H9 (cell line): ENCODE results near the gene GREB1L. TPM values are rescaled to one million over a fixed set of nuclear protein-coding genes. Genes with fewer than 3 reads are reported as not detected.

Experiments used
- DNase-seq: peaks from one replicate; pipeline ENCODE4 v3.0.0-alpha.2; 2017
- H2AFZ ChIP-seq: one replicate; pipeline ENCODE4 v1.6.1; 2013; ENCODE audit warnings: mild to moderate bottlenecking, low read length, control low read depth, moderate library complexity
- H2AK5ac ChIP-seq: 2 replicates; pipeline ENCODE4 v1.6.1; 2013; ENCODE audit warnings: low read length, control low read depth, mixed read lengths; ENCODE audit not compliant: insufficient read length
- H2BK120ac ChIP-seq: one replicate; pipeline ENCODE4 v1.6.1; 2013; ENCODE audit warnings: low read depth, mild to moderate bottlenecking, low read length, control low read depth, inconsistent platforms; ENCODE audit not compliant: poor library complexity, severe bottlenecking
- H2BK12ac ChIP-seq: 2 replicates; pipeline ENCODE4 v1.6.1; 2013; ENCODE audit warnings: low read length, control low read depth, mixed read lengths, low read depth; ENCODE audit not compliant: insufficient read length
- H2BK15ac ChIP-seq: 2 replicates; pipeline ENCODE4 v1.6.1; 2013; ENCODE audit warnings: low read depth, low read length, control low read depth
- H2BK20ac ChIP-seq: one replicate; pipeline ENCODE4 v1.6.1; 2013; ENCODE audit warnings: low read depth, mild to moderate bottlenecking, low read length, control low read depth, inconsistent platforms; ENCODE audit not compliant: poor library complexity, severe bottlenecking
- H2BK5ac ChIP-seq: 2 replicates; pipeline ENCODE4 v1.6.1; 2013; ENCODE audit warnings: low read length, control low read depth, mixed read lengths; ENCODE audit not compliant: insufficient read length
- H3K14ac ChIP-seq: 2 replicates; pipeline ENCODE4 v1.6.1; 2013; ENCODE audit warnings: low read length, control low read depth; ENCODE audit not compliant: insufficient read depth
- H3K18ac ChIP-seq: 2 replicates; pipeline ENCODE4 v1.6.1; 2013; ENCODE audit warnings: low read depth, mild to moderate bottlenecking, mixed read lengths, low read length, control low read depth; ENCODE audit not compliant: insufficient read length
- H3K23ac ChIP-seq: 2 replicates; pipeline ENCODE4 v1.6.1; 2013; ENCODE audit warnings: low read length, control low read depth, mixed read lengths, low read depth; ENCODE audit not compliant: insufficient read length
- H3K23me2 ChIP-seq: 2 replicates; pipeline ENCODE4 v1.6.1; 2013; ENCODE audit warnings: low read depth, mild to moderate bottlenecking, mixed read lengths, low read length, control low read depth; ENCODE audit not compliant: insufficient read length, poor library complexity, severe bottlenecking
- H3K27ac ChIP-seq: 2 replicates; pipeline ENCODE4 v1.5.1; 2013; ENCODE audit warnings: low read length, control low read depth, mixed read lengths, low read depth; ENCODE audit not compliant: insufficient read length
- H3K27me3 ChIP-seq: 2 replicates; pipeline ENCODE4 v1.6.1; 2013; ENCODE audit warnings: low read length, control low read depth, inconsistent platforms; ENCODE audit not compliant: insufficient read depth
- H3K4ac ChIP-seq: 2 replicates; pipeline ENCODE4 v1.6.1; 2013; ENCODE audit warnings: low read depth, mild to moderate bottlenecking, control low read depth, inconsistent platforms, low read length, moderate library complexity
- H3K4me1 ChIP-seq: 2 replicates; pipeline ENCODE4 v1.6.1; 2013; ENCODE audit warnings: low read length, control low read depth, inconsistent platforms; ENCODE audit not compliant: insufficient read depth
- H3K4me2 ChIP-seq: 2 replicates; pipeline ENCODE4 v1.6.1; 2013; ENCODE audit warnings: low read length, control low read depth, mixed read lengths; ENCODE audit not compliant: insufficient read length, insufficient read depth
- H3K56ac ChIP-seq: 2 replicates; pipeline ENCODE4 v1.6.1; 2013; ENCODE audit warnings: low read depth, mild to moderate bottlenecking, mixed read lengths, low read length, control low read depth; ENCODE audit not compliant: insufficient read length
- H3K79me1 ChIP-seq: 2 replicates; pipeline ENCODE4 v1.6.1; 2013; ENCODE audit warnings: low read depth, mild to moderate bottlenecking, moderate library complexity, low read length, control low read depth, inconsistent platforms; ENCODE audit not compliant: insufficient read depth, poor library complexity, severe bottlenecking
- H3K79me2 ChIP-seq: 2 replicates; pipeline ENCODE4 v1.6.1; 2013; ENCODE audit warnings: low read length, control low read depth, inconsistent platforms; ENCODE audit not compliant: insufficient read depth
- H3K9ac ChIP-seq: 2 replicates; pipeline ENCODE4 v1.6.1; 2013; ENCODE audit warnings: low read length, control low read depth, mixed read lengths; ENCODE audit not compliant: insufficient read length; ENCODE audit errors: extremely low read depth
- H3K9me3 ChIP-seq: one replicate; pipeline ENCODE4 v1.6.1; 2013; ENCODE audit warnings: low read depth, low read length, inconsistent platforms; ENCODE audit not compliant: control insufficient read depth
- H3T11ph ChIP-seq: one replicate; pipeline ENCODE4 v1.6.1; 2013; ENCODE audit warnings: mild to moderate bottlenecking, low read length, control low read depth, inconsistent platforms
- H4K20me1 ChIP-seq: one replicate; pipeline ENCODE4 v1.6.1; 2013; ENCODE audit not compliant: control insufficient read depth, insufficient read length, insufficient read depth
- H4K5ac ChIP-seq: 2 replicates; pipeline ENCODE4 v1.6.1; 2013; ENCODE audit warnings: low read depth, mild to moderate bottlenecking, mixed read lengths, low read length, control low read depth; ENCODE audit not compliant: insufficient read length
- H4K8ac ChIP-seq: replicated peaks from 2 replicates; pipeline ENCODE4 v1.6.1; 2013; ENCODE audit warnings: low read length, control low read depth, mixed read lengths, low read depth; ENCODE audit not compliant: insufficient read length
- H4K91ac ChIP-seq: 2 replicates; pipeline ENCODE4 v1.6.1; 2013; ENCODE audit warnings: low read depth, mild to moderate bottlenecking, moderate library complexity, mixed read lengths, low read length, control low read depth; ENCODE audit not compliant: insufficient read length
- H3K27ac Mint-ChIP-seq, 3 experiments: 2 replicates in 2 of 3; 3 replicates in 1 of 3; pipeline ENCODE4 v1.8.0; 2020 to 2021; ENCODE audit warnings: mixed read lengths in 3 of 3, mild to moderate bottlenecking in 1 of 3, moderate library complexity in 1 of 3
- H3K27me3 Mint-ChIP-seq: 2 replicates; pipeline ENCODE4 v1.8.0; 2021; ENCODE audit warnings: low read depth, mild to moderate bottlenecking, moderate library complexity, mixed read lengths
- H3K36me3 Mint-ChIP-seq, 3 experiments: 2 replicates in 2 of 3; 3 replicates in 1 of 3; pipeline ENCODE4 v1.8.0; 2020 to 2021; ENCODE audit warnings: low read depth in 3 of 3, mixed read lengths in 3 of 3; ENCODE audit not compliant: insufficient read depth in 1 of 3
- H3K4me1 Mint-ChIP-seq, 2 experiments: 2 replicates each; pipeline ENCODE4 v1.8.0; 2020; ENCODE audit warnings: mixed read lengths in 2 of 2
- H3K4me3 Mint-ChIP-seq, 2 experiments: 2 replicates in 1 of 2; 3 replicates in 1 of 2; pipeline ENCODE4 v1.8.0; 2020 to 2021; ENCODE audit warnings: mild to moderate bottlenecking in 2 of 2, mixed read lengths in 2 of 2, moderate library complexity in 1 of 2
- H3K9me3 Mint-ChIP-seq, 2 experiments: 2 replicates in 1 of 2; 3 replicates in 1 of 2; pipeline ENCODE4 v1.8.0; 2020; ENCODE audit warnings: mild to moderate bottlenecking in 2 of 2, mixed read lengths in 2 of 2, moderate library complexity in 1 of 2
- CTCF ChIP-seq: fragments of 200-600 bp; sonication (generic); conservative IDR thresholded peaks from 3 replicates; pipeline ENCODE4 v1.8.0; 2021; ENCODE audit warnings: antibody characterized with exemption, mild to moderate bottlenecking
- WGBS: extraction: QIAGEN DNeasy Blood & Tissue Kit; methylation state at CpG from one replicate; pipeline ENCODE4 v1.1.7; 2013; ENCODE audit warnings: missing lambda C conversion rate, low lambda C conversion rate, mixed read lengths; ENCODE audit not compliant: insufficient read length; ENCODE audit errors: extremely low coverage; 5-methylcytosine and 5-hydroxymethylcytosine counted together
- total RNA-seq: library from RNA; stranded (reverse); gene quantifications from 2 replicates; pipeline ENCODE4 v1.2.1, GENCODE V29; 2021

The GREB1L gene
- total RNA-seq, 1 experiment from 2014 or later: 2.7 TPM

GRCh38 chr18:21483051-21483450 lies 241.0 kb downstream of the GREB1L start:
- Histone ChIP-seq H4K8ac (no peak overlapping the region), H3K27ac (no peak overlapping the region), H2BK15ac (no peak overlapping the region), H3K79me1 (no peaks in the 10 kb centered on the region), H4K91ac (no peak overlapping the region), H3K56ac (no peak overlapping the region), H2AK5ac (no peak overlapping the region), H4K20me1 (no peaks in the 10 kb centered on the region), H3K14ac (no peak overlapping the region), H2BK12ac (no peak overlapping the region), H3K79me2 (no peaks in the 10 kb centered on the region), H2BK20ac (no peak overlapping the region), H2BK5ac (no peak overlapping the region), H3T11ph (no peak overlapping the region), H3K27me3 (no peaks in the 10 kb centered on the region), H3K9me3 (no peaks in the 10 kb centered on the region), H3K18ac (no peak overlapping the region), H3K23ac (no peak overlapping the region), H4K5ac (no peak overlapping the region), H2BK120ac (no peak overlapping the region), H3K23me2 (no peaks in the 10 kb centered on the region), H3K9ac (no peak overlapping the region), H3K4me1 (peaks cover 2% of the 10 kb centered on the region; the same call in 1 of the 2 replicates), H2AFZ (no peak overlapping the region), H3K4ac (no peak overlapping the region), H3K4me2 (no peak overlapping the region)
- no CpG with 5 or more reads among the region's 5 CpGs for WGBS
- Mint-ChIP-seq H3K27me3 (no peaks in the 10 kb centered on the region; the same call in 1 of the 2 replicates), H3K4me3 (no peak overlapping the region), H3K9me3 (no peaks in the 10 kb centered on the region; a peak in 1 of 5 replicates), H3K27ac (no peak overlapping the region), H3K36me3 (peaks cover 0 to 3% (median 0%) of the 10 kb centered on the region in 3 experiments; a peak in 1 of 7 replicates), H3K4me1 (peaks cover 15% of the 10 kb centered on the region in 2 experiments)
- no peak for DNase-seq
- TF ChIP-seq CTCF: no peak
